GM18508 (cell line): ENCODE data around the gene EXOC6B.

Source experiments
- ATAC-seq: cut with Tn5 transposase; IDR thresholded peaks from one replicate; pipeline ENCODE4 v1.9.1; 2021; ENCODE audit warnings: moderate number of reproducible peaks; ENCODE audit not compliant: insufficient read depth, unreplicated experiment

EXOC6B gene

GRCh38 chr2:72204156-72204785, 621.6 kb downstream of the EXOC6B start:
- ATAC-seq = peak; percentile 85

DNA sequence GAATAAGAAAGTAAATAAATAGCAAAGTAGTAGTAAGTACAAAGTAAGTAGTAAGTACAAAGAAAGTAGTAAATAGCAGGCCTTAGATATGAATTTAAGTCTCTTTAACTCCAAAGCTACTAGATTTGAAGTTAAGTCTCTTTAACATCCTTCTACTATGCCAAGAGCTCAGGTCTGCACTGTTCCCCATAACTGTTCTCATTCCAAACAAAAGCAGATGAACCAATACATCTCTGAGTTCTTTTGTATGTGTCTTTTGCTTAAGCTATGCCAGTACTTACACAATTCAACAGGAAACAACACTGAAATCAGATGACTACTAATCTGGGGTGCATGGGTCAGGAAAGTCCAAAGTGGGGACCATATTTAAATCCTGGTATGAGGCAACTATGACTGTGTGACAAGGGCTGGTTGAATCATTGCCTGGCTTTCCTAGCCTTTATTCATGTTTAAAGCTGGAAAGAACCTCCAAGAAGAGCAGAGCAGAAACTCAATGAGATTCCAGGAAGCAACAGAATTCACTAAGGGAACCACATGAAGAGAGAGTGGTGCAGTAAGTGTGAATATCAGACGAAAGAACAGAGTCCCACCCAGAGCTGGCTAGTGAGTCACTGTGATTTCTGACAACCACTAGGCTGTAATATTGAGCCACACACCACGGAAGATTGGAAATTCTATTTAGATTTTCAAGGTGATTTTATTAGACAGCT, 627.1 kb downstream of the EXOC6B start:
- no peak for ATAC-seq

- ATAC-seq = no peak
These were observed 632.1 kb downstream of the EXOC6B start for GRCh38 chr2:72193723-72194122.

GRCh38 chr2:72191441-72191840, 634.4 kb downstream of the EXOC6B start:
- no peak for ATAC-seq

GRCh38 chr2:72185206-72185605, 640.6 kb downstream of the EXOC6B start:
- no peak for ATAC-seq

DNA sequence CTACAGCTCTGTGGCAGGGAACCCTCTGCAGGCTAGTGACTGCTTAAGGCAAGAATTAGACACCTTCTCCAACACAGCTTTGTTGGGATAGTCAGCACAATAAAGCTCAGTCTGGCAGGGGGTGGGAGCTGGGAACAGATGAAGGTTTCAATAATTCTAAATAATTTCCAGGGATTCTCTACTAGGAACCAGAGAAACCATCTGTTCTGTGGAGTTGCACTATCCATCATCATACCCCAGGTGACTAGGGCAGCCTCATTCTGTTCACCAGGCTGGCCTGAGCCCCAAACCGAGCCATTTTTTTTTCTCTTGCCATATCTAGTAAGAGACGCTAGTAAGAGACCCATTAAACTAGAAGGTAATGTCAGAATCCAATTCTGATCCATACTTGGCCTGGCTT, 642.4 kb downstream of the EXOC6B start:
- ATAC-seq = no peak

GRCh38 chr2:72183016-72183415, 642.8 kb downstream of the EXOC6B start:
- no peak for ATAC-seq

DNA sequence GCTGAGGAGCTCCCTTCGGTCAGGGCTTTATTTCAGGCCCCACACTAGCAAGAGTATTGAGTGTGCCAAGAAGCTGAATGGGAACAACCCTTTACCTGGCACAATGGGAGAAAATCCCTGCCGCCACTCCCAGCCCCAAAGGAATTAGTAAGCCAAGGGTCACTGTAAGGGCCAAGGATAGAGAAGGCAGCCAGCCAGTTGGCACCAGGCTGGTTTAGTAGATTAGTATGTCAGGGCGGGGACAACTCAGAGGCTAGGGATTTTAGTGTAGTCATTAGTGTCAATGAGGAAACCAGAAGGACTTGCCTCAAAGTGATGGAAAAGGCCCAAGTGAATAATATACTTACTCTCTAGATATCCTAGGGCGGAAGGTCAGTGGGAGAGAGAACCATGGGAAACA, 643.3 kb downstream of the EXOC6B start:
- no peak for ATAC-seq

DNA sequence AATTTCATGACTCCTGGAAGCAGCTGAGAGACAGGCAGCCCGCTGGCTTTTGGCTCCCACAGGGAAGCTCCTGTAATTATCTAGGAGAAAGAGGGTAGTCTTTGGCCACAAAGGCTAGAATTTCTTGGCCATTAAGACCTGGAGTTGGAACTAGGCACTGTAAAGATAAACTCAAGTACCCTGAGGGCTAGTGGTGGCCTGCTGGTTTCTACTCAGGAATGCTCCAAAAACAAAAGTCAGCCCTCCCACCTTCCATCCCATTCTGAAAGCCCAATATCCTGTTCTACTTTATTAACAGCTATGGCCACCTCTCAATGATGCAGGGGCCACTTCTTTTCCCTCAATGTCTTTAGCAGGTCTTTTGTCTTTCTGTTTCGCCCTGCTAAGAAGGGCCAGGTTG, 644.2 kb downstream of the EXOC6B start:
- no peak for ATAC-seq

GRCh38 chr2:72180351-72180750, 645.5 kb downstream of the EXOC6B start:
- no peak for ATAC-seq

GRCh38 chr2:72178551-72178950, 647.3 kb downstream of the EXOC6B start:
- ATAC-seq = no peak

- no peak for ATAC-seq
These were observed 649.6 kb downstream of the EXOC6B start for GRCh38 chr2:72176281-72176680.

DNA sequence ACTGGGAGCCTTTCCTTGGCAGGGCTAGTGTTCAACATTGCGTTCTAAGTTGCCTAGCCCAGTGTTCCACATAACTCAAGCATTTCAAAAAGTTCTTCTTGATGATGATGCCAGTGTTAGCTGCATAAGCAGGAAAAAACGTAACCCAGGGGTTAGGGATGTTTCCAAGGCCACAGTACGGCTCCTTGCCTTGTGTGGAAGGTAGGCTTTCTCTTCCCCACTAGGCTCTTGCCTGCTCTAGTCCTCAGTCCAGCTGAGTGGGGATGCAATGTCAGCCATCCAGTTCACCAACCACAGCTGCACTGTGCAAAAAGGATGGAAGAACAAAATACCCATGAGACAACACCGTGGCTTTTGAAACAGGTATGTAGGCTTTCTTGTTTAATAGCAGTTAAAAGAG, 650.2 kb downstream of the EXOC6B start:
- ATAC-seq = no peak

- no peak for ATAC-seq
These were observed 652.1 kb downstream of the EXOC6B start for GRCh38 chr2:72173640-72174321.

DNA sequence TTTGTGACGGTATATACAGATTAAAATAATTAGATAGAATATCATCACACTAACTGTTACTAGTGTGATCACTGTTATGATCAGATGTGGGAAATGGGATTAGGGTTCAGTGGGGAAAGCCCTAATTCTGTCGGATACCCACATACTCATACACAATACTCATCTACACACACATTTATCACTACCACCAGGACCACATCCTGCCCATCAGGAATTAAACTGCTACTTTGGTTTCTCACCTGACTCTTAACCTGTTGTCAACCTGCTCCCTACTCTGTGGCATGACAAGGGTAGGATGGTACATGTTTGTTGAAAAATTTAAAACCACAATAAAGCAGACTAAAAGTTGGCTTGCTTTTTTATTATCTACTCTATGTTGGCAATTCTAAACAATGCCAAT, 653.4 kb downstream of the EXOC6B start:
- ATAC-seq = no peak

DNA sequence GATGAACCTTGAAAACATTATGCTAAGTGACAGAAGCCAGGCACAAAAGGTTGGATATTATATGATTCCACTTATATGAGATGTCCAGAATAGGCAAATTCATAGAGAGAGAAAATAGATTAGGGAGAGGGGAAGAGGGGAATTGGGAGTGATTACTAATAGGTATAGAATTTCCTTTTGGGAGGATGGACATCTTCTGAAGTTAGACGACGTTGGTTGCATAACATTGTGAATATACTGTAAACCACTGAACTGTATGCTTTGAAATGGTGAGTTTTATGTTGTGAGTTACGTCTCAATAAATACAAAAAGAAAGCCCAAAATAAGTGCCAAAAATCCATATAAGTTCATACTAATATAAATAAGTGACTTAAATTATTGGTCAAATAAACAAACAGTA, 659.6 kb downstream of the EXOC6B start:
- ATAC-seq = no peak

- no peak for ATAC-seq
These were observed 660.0 kb downstream of the EXOC6B start for GRCh38 chr2:72165792-72166191.

DNA sequence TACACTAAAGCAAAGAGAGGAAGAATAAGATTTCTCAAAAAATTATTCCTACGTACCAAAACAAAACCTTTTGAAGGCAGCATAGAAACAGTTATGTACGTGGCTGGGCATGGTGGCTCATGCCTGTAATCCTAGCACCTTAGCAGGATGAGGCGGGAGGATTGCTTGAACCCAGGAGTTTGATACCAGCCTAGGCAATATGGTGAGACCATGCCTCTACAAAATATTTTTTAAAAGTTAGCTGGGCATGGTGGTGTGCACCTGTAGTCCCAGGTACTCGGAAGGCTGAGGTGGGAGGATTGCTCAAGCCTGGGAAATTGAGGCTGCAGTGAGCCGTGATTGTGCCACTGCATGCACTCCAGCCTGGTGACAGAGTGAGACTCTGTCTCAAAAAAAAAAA, 663.3 kb downstream of the EXOC6B start:
- no peak for ATAC-seq

DNA sequence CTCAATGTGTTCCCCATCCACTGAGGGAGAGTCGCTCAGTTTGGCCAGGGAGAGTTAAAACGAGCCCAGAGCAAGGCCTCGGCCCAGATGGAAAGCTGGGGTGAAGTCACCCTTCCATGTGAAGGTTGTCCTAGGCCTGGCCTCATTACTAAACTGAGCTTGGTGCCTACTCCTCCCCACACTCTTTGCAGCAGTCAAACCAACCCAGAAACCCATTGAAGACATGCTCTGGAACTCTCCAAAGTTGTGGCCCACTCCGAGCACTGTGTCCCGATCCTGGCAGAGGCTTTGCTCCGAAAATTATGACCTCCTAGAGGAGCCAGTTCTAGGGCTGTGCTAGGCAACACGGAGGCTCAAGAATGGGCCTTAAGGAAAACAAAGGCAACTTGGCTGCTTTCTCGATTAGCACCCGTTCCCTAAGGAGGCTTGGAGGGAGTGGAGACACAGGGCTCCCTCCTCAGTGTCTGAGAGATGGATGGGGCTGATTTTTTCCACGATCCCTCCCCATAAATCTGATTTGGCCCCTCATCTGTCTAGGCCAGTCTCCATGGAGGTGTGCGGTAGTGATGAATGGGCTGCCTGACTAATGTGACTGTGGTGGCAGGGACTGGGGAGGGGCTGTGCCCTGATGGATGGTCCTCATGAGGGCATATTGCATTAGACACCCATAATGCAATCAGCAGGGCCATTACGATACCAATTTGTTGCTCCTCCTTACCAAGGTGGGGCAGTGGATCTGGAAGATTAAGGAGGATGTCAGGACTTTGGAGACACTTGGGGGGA, 666.4 kb downstream of the EXOC6B start:
- no peak for ATAC-seq

GRCh38 chr2:72157871-72158771, 667.7 kb downstream of the EXOC6B start:
- ATAC-seq = no peak
